Stomach (tissue), 9 donors: ENCODE results near the gene RPL18. TPM values are rescaled to one million over a fixed set of nuclear protein-coding genes. Genes with fewer than 3 reads are reported as not detected.

Experiments used
- DNase-seq, 2 donors: peaks; one replicate each; pipeline versions ENCODE4 v3.0.0 to v3.0.0-alpha.2; 2013 to 2019
- H3K27ac ChIP-seq, 5 donors: fragments of 200-600 bp in 4 of 5; sonication (generic) in 4 of 5; one replicate each; pipeline ENCODE4 v1.5.1; 2013 to 2019; ENCODE audit warnings: mild to moderate bottlenecking in 1 of 5, moderate library complexity in 1 of 5
- H3K27me3 ChIP-seq, 3 donors: fragments of 200-600 bp; sonication (generic); one replicate each; pipeline ENCODE4 v1.5.1; 2017 to 2019; ENCODE audit warnings: mixed run types in 1 of 3
- H3K36me3 ChIP-seq, 4 donors: fragments of 200-600 bp; sonication (generic); 1 replicate in 3 of 4; 2 replicates in 1 of 4; pipeline ENCODE4 v1.5.1; 2016 to 2019
- H3K4me1 ChIP-seq, 4 donors: fragments of 200-600 bp; sonication (generic); one replicate each; pipeline ENCODE4 v1.5.1; 2016 to 2019
- H3K4me3 ChIP-seq, 4 donors: fragments of 200-600 bp; sonication (generic) in 3 of 4; one replicate each; pipeline ENCODE4 v1.5.1; 2016 to 2019; ENCODE audit warnings: mild to moderate bottlenecking in 1 of 4
- H3K9me3 ChIP-seq, 4 donors: fragments of 200-600 bp; sonication (generic); one replicate each; pipeline ENCODE4 v1.5.1; 2016 to 2019
- EP300 ChIP-seq: sonication (generic); formaldehyde crosslinking; IDR thresholded peaks from one replicate; pipeline ENCODE4 v1.6.1; 2017; ENCODE audit warnings: antibody characterized with exemption
- POLR2A ChIP-seq, 4 donors: fragments of 450-650 bp; IDR thresholded peaks; one replicate each; pipeline ENCODE4 v1.6.1; 2016; ENCODE audit warnings: antibody characterized with exemption in 4 of 4, control low read depth in 2 of 4, mild to moderate bottlenecking in 1 of 4, moderate library complexity in 1 of 4
- POLR2AphosphoS5 ChIP-seq, 3 donors: sonication (generic); formaldehyde crosslinking; IDR thresholded peaks; one replicate each; pipeline ENCODE4 v1.6.1; 2016; ENCODE audit warnings: antibody characterized with exemption in 3 of 3
- WGBS, 5 donors: extraction: QIAGEN DNeasy Blood & Tissue Kit in 3 of 5; methylation state at CpG; one replicate each; pipeline versions ENCODE4 v1.1.5 to v1.1.7; 2013 to 2018; 5-methylcytosine and 5-hydroxymethylcytosine counted together
- intact Hi-C: fragments of 100-400 bp; cut with DNase I; formaldehyde crosslinking; loops from one replicate; pipeline ENCODE4 v1.15.1; 2023; ENCODE audit warnings: low total_unique reads
- polyA plus RNA-seq, 3 donors: library from polyadenylated mRNA; stranded (reverse); fragments of 200-250 nt; gene quantifications; one replicate each; pipeline ENCODE4 v1.2.3, GENCODE V29; 2013
- total RNA-seq, 5 donors: library from RNA; depleted of rRNA; stranded (reverse); fragments of >200 nt; gene quantifications; one replicate each; pipeline versions ENCODE4 v1.1.0 to v1.2.3, GENCODE V29; 2014 to 2016
- TF ChIP-seq, protein P1 (sequence below), 7 experiments: fragments of 450-650 bp in 4 of 7; fragments of 200-600 bp in 3 of 7; sonication (generic) in 3 of 7; IDR thresholded peaks; one replicate each; pipeline ENCODE4 v1.5.1; 2016 to 2019; ENCODE audit warnings: antibody characterized with exemption in 7 of 7, control low read depth in 2 of 7, mild to moderate bottlenecking in 1 of 7
- donor health status: healthy with polysubstance abuse.
- donor health status: Bipolar disorder and iron deficiency.
- donor health status: healthy.

RPL18 gene
- total and polyA plus RNA-seq, 8 donors = 1,272 to 3,739 (median 2,415) TPM

DNA sequence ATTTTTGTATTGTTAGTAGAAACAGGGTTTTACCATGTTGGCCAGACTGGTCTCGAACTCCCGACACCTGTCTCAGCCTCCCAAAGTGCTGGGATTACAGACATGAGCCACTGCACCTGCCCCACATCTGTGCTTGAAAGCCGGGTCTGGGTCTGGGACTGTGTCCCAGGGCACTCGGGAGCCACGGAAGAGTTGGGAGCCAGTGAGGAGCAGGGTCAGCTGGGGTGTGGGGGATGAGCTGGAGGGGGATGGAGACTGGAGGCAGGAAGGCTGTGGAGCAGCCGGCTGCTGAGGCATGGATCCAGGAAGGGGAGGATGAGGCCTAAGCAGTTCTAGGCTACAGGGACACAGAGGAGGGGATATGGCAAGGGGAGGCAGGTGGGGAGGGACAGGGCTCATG is 23.1 kb downstream of the RPL18 start:
- Histone ChIP-seq H3K27ac (no peak overlapping the region), H3K36me3 (no peaks in the 10 kb centered on the region), H3K4me1 (no peaks in the 10 kb centered on the region), H3K4me3 (no peak overlapping the region), H3K27me3 (peaks cover 0 to 18% (median 0%) of the 10 kb centered on the region in 3 donors), H3K9me3 (no peaks in the 10 kb centered on the region)
- TF ChIP-seq EP300 (no peak), POLR2AphosphoS5 (IDR thresholded peaks at IDR 0.05) (no peak), POLR2A (IDR thresholded peaks at IDR 0.05) (no peak)
- TF ChIP-seq, protein P1, sequence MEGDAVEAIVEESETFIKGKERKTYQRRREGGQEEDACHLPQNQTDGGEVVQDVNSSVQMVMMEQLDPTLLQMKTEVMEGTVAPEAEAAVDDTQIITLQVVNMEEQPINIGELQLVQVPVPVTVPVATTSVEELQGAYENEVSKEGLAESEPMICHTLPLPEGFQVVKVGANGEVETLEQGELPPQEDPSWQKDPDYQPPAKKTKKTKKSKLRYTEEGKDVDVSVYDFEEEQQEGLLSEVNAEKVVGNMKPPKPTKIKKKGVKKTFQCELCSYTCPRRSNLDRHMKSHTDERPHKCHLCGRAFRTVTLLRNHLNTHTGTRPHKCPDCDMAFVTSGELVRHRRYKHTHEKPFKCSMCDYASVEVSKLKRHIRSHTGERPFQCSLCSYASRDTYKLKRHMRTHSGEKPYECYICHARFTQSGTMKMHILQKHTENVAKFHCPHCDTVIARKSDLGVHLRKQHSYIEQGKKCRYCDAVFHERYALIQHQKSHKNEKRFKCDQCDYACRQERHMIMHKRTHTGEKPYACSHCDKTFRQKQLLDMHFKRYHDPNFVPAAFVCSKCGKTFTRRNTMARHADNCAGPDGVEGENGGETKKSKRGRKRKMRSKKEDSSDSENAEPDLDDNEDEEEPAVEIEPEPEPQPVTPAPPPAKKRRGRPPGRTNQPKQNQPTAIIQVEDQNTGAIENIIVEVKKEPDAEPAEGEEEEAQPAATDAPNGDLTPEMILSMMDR (IDR thresholded peaks at IDR 0.05) = no peak
- WGBS, 5 donors = 61 to 85% (median 79%) methylated on average over 3 to 6 of the region's 6 CpGs
- intact Hi-C loops = no loop called here
- DNase-seq = no peak

DNA sequence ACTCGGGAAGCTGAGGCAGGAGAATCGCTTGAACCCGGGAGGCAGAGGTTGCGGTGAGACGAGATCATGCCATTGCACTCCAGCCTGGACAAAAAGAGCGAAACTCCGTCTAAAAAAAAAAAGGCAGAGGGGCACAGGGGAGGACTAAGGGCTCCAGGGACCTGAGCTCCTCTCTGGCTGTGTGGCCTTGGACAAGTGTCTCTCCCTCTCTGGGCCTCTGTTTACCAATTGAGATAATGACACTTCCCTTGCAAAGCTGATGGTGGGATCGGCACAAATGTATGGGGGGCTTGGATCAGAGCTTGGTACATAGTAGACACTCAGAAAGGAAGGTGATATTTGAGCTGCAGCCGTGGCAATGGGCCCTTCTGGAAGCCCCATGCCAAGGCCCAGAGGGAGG is 23.8 kb downstream of the RPL18 start:
- H3K27ac ChIP-seq = no peak overlapping the region
- intact Hi-C loops = no loop called here
- TF ChIP-seq, protein P1 (IDR thresholded peaks at IDR 0.05) = no peak
- TF ChIP-seq POLR2AphosphoS5 (IDR thresholded peaks at IDR 0.05) (no peak), POLR2A (IDR thresholded peaks at IDR 0.05) (no peak), EP300 (no peak)
- no peaks in the 10 kb centered on the region for H3K9me3 ChIP-seq
- H3K36me3 ChIP-seq = no peaks in the 10 kb centered on the region
- no peak for DNase-seq
- peaks cover 0 to 18% (median 0%) of the 10 kb centered on the region in 3 donors for H3K27me3 ChIP-seq
- H3K4me1 ChIP-seq = no peaks in the 10 kb centered on the region
- 82 to 90% (median 88%) methylated on average over 9 of the region's 9 CpGs for WGBS, 5 donors
- no peak overlapping the region for H3K4me3 ChIP-seq

DNA sequence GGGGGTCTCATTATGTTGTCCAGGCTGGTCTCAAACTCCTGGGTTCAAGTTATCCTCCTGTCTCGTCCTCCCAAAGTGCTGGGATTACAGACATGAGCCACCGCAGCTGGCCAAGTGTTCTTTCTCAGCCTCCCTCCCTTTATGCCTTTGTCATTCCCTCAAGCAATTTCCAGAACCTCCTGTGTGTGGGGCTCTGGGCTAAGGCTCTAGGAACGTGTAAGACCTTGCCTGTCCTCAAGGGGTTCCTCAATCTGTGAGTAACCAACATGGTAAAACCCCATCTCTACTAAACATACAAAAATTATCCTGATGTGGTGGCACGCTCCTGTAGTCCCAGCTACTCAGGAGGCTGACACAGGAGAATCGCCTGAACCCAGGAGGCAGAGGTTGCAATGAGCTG is 28.0 kb downstream of the RPL18 start:
- no peaks in the 10 kb centered on the region for H3K9me3 ChIP-seq
- H3K27ac ChIP-seq = no peak overlapping the region
- intact Hi-C loops = no loop called here
- TF ChIP-seq POLR2AphosphoS5 (IDR thresholded peaks at IDR 0.05) (no peak), POLR2A (IDR thresholded peaks at IDR 0.05) (no peak), EP300 (no peak)
- TF ChIP-seq, protein P1 (IDR thresholded peaks at IDR 0.05) = no peak
- 77 to 84% (median 80%) methylated on average over 5 of the region's 5 CpGs for WGBS, 5 donors
- no peak overlapping the region for H3K4me3 ChIP-seq
- no peaks in the 10 kb centered on the region for H3K36me3 ChIP-seq
- peaks cover 7 to 13% (median 10%) of the 10 kb centered on the region in 4 donors for H3K4me1 ChIP-seq
- no peaks in the 10 kb centered on the region for H3K27me3 ChIP-seq
- DNase-seq = no peak

DNA sequence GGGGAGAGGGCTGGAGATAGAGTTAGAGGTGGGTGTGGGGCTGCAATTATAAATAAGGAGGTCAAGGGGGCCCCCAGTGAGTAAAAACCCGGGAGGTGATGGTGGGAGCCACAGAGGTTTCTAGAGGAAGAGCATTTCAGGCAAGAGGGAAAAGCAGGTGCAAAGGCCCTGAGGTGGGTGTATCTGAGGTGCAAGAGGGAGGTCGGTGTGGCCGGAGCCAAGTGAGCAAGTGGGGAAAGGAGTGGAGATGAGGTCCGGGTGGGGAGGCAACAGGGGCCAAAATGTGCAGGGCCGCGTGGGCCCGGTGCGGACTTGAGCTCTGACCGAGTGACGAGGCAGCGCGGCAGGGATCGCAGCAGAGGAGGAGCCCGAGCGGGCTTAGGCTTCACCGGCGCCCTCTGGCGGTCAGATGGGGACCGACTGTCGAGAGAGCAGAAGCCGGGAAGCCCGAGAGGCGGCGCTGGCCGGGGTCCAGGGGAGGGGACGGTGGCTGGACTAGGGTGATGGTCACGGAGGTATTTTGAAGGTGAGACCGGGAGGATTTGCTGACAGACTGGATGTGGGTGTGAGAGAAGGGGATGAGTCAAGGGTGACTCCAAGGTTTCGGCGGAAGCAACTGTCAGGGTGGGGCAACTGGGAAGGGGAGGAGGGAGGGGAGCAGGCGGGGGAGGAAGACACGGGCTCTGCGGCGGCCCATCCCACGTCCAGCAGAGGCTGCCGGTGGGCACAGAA is 30.1 kb downstream of the RPL18 start:
- H3K27ac ChIP-seq = peak overlapping the region in 1 of 5 donors; percentile 34
- TF ChIP-seq POLR2AphosphoS5 (IDR thresholded peaks at IDR 0.05) (peak in 1 of 3 donors; percentile 65), EP300 (no peak), POLR2A (IDR thresholded peaks at IDR 0.05) (no peak)
- TF ChIP-seq, protein P1 (IDR thresholded peaks at IDR 0.05) = peak in 6 of 7 experiments; percentile 81 to 98 (median 92)
- no peaks in the 10 kb centered on the region for H3K36me3 ChIP-seq
- intact Hi-C loops = loop anchor here (5.0 kb wide), 2 partner anchors 82 to 102 kb away; no protein-coding TSS in a partner anchor
- no peaks in the 10 kb centered on the region for H3K9me3 ChIP-seq
- 3 to 6% (median 4%) methylated on average over 35 to 36 of the region's 36 CpGs for WGBS, 5 donors
- peak; percentile 96 for DNase-seq
- H3K4me3 ChIP-seq = peak overlapping the region; percentile 30 to 47 (median 39)
- no peaks in the 10 kb centered on the region for H3K27me3 ChIP-seq
- peaks cover 12 to 18% (median 17%) of the 10 kb centered on the region in 4 donors for H3K4me1 ChIP-seq
